RCC 7860 (cell line): ENCODE measurements around the gene SLC10A7.
A peak's percentile ranks its signal among the peaks of the same experiment; 100 is the strongest.

Experiments used
- DNase-seq: peaks from one replicate; pipeline ENCODE4 v3.0.0-alpha.2; 2015; ENCODE audit warnings: low spot score
- FAIRE-seq: peaks from 2 replicates; lab custom pipeline; 2012; peaks lifted over from hg19 to GRCh38; lab: Jason Lieb, UNC

The SLC10A7 gene, protein sequence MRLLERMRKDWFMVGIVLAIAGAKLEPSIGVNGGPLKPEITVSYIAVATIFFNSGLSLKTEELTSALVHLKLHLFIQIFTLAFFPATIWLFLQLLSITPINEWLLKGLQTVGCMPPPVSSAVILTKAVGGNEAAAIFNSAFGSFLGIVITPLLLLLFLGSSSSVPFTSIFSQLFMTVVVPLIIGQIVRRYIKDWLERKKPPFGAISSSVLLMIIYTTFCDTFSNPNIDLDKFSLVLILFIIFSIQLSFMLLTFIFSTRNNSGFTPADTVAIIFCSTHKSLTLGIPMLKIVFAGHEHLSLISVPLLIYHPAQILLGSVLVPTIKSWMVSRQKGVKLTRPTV

DNA sequence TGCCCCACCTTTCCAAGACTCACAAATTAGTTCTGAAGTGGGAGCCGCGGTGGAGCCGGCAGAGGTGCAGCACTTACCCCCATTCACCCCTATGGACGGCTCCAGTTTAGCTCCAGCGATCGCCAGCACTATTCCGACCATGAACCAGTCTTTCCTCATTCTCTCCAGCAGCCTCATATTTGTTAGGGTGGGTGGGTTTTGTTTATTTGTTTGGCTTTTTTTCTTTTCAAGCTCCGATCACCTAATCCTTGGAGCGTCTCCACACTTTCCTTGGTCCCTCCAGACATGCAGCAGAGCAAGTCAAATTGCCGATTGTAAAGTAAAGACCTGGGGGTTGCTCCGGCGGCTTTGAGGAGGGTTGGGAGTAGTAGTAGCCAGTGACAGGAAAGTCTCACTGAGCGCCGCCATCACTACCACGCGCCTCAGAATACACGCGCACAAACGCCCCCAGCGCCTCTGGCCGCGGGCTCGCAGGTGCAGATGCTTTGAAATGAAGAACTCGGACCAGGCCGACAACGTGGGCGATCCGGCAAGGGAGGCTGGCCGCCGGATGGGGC lies at the start of gene SLC10A7:
TSS of gene SLC10A7 (minus strand) at position 400 of the 557 bp plus-strand sequence. CDS start at position 177, 223 bp downstream.
- FAIRE-seq (no peak), DNase-seq (peak; percentile 15)

DNA sequence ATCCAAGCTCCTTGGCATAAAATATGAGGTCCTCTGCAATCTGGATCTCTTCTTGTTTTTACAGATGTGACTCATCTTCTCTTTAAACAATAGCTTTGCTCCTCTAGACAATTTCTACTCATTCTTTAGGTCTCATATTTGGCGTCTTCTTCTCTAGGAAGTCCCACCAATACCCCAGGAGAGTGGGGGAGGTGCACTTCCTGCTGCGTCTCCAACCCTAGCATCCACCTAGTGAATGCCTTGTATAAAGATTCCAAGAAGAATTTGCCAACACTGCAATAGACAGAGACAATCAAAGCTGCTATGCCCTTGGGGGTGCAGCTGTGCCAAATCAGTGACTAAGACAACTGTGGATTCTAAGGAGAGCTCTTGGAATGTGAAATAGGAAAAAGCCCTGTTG lies 45.7 kb upstream of the SLC10A7 start:
- FAIRE-seq (no peak), DNase-seq (no peak)

DNA sequence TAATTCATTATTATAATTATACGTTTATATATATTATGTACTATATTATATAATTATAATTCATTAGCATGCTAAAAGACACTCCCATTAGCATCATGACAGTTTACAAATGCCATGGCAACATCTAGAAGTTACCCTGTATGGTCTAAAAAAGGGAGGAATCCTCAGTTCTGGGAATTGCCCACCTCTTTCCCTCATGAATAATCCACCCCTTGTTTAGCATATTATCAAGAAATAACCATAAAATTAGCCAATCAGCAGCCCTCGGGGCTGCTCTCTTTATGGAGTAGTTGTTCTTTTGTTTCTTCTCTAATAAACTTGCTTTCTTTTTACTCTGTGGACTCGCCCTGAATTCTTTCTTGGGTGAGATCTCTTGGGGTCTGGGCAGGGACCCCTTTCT lies 42.8 kb upstream of the SLC10A7 start:
- FAIRE-seq (no peak), DNase-seq (no peak)

DNA sequence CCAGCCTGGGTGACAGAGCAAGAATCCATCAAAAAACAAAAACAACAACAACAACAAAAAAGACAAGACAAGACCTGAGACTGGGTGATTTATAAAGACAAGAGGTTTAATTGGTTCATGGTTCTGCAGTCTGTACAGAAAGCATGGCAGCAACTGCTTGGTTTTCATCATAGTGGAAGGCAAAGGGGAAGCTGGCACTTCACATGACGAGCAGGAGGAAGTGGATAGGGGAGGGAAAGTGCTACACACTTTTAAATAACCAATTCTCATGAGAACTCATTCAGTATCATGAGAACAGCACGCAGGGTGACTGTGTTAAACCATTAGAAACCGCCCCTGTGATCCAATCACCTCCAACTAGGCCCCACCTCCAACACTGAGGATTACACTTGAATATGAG lies 28.4 kb upstream of the SLC10A7 start:
- DNase-seq (no peak), FAIRE-seq (no peak)

DNA sequence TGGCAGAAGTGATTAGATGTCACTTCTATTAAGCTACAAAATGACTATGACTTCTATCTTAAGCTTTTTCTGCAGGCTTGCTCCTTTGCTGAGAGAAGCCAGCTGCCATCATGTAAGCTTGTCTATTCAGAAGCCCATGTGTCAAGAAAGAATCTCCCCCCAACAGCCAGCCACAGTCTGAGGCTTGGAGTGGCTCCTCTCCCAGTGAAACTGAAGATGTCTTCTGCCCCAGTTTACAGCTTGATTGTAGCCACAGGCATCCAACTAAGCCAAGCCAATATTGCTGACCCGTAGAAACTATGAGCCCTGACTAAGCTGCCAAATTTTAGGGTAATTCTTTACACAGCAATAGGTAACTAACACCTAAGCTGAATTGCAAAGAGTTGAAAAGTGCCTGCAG lies 26.7 kb upstream of the SLC10A7 start:
- FAIRE-seq: no peak

DNA sequence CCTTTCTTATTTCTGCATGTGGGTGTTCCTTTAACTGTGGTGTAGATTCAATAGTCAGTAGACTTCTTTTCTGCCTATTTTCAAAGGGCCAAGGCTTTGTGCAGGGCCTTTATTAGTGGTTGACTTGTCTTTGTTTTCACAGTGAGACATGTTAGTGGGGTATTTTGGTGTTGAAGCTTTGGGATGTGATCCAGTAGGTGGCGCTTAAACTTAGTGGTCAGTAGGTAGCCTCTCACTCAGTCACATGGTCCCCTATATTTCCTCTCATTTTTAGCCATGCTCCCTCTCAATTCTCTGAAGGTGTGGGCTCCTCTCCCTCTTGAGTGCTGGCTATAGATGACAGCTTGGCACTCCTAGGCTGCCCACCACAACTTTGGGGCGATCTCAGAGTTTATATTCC lies 23.4 kb upstream of the SLC10A7 start:
- DNase-seq (no peak), FAIRE-seq (no peak)

More for the DNA sequence above, 26.7 kb upstream of the SLC10A7 start:
- no peak for DNase-seq

DNA sequence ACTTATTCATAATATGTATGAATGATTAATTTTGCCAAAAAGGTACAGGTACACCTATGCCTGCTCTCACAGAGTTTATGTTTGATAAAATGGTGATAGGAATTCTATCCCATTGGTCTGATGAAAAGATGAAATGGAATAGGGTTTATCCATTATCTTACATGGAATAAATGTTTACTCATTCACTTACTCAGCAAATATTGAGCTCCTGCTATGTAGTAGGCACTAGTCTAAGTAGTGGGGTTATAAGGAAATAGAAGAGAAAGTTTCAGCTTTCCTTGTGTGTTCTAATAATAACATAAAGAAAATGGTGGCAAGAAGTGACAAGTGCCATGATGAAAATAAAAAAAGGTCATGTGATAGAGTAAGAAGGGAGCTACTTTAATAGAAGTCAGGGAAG lies 12.4 kb upstream of the SLC10A7 start:
- DNase-seq (no peak), FAIRE-seq (no peak)

DNA sequence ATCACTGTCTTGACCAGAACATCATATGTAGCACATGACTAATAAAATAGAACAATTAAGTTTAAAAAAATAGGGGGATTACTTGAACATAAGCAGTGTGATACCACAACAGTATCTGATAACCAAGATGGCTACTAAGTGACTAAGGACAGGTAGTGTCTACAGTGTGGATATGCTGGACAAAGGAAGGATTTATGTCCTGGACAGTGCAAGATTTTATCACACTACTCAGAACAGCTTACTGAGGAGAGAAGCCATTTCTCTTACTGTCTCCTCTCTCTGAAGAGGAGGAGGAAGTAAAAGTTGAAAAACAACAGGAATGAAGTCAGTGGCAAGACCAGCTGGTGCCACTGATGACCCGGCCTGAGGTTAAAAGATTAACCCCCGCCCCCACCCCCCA lies 4.0 kb upstream of the SLC10A7 start:
- FAIRE-seq (no peak), DNase-seq (no peak)

DNA sequence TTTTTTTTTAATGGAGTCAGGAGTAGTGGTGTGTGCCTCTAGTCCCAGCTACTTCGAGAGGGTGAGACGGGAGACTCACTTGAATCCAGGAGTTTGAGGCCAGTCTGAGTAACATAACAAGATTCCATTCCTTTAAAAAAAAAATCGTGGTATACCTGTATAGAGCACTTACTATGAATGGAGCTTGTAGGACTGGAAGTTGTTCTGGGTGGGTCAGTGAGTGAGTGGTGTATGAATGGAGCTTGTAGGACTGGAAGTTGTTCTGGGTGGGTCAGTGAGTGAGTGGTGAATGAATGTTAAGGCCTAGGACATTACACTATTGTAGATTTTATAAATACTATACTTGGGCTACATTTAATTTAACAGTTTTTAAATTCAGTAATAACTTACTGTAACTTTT lies 2.9 kb upstream of the SLC10A7 start:
- no peak for DNase-seq
- no peak for FAIRE-seq

DNA sequence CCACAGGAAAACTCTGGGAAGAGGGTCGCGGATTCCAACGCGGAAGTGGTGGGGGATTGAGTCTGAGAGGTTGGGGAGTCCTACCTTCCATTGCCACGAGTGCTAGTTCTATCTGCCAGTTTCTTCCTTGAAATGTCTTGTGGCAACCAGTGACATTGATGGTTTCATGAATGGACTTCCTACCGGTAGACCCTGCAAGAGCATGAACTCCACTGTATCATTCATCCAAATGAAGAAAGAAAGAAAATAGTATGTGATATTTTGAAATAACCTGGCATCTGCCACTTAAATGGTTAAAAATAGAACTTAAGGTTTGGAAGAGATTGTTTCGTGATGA lies 1.1 kb upstream of the SLC10A7 start:
- FAIRE-seq: no peak
- DNase-seq: no peak

DNA sequence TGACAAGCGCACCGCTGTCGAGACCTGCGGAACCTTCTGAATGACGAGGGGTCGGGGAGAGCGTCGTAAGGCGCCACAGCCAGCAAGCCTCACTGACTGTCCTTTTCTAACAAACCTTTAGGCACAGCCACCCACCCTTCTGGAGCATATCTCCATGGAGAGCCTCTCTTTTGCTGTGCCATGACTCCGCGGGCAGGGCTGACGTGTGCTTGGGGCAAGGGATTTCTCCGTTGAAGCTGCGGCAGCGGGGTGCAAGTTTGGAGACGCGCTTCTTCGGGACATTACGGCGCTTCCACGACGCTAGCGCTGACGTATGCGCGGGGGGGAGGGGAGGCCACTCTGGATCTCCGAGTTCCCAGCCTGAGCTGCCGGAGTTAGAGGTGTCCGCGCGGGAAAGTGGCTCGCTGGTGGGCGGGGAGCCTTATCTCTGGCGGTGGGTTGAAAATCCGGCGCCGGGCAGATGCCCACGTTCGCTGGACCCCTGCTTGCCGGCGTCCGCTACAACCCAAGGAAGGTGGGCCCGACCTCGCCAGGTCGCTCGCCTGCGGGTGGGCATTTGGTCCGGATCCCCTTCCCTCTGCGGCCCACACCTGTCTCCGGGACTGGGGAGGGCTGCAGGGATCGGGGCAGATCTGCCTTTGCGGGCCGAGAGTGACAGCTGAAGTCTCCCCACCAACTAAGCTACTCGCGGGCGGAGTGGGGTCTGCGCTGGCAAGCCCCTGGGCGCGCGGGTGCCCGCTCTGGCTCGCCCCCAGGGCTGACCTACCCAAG lies 543 bp upstream of the SLC10A7 start:
- FAIRE-seq (no peak), DNase-seq (peak; percentile 43)

DNA sequence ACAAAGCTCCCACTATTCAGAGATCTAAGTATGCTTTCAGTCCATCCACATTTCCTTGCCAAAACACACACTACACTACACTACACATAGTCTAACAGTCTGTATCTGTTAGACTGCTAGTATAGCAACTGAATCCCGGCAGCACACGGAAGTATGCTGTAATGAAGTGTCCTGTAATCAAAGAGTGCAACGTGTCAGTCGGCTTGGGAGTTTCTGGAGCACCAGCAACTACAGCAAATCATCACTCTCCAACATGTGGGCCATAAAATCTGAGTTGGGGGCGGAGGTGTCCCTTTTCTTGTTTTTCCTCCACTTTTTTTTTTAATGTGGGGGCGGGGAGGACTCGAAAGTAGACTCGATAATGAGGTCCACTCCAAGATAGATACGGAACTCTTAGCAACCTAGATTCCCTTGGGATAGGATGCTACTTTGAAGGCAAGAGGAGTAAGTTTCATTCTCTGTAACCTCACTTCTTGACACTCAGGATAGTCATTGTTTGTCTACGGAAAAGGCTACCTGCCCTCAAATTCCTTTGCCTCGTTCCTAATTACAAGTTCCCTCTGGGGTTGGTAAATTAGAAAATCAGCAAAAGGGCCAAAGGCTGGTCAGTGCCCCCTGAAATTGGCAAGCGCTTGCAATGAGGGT lies 722 bp downstream of the SLC10A7 start:
- FAIRE-seq: no peak

DNA sequence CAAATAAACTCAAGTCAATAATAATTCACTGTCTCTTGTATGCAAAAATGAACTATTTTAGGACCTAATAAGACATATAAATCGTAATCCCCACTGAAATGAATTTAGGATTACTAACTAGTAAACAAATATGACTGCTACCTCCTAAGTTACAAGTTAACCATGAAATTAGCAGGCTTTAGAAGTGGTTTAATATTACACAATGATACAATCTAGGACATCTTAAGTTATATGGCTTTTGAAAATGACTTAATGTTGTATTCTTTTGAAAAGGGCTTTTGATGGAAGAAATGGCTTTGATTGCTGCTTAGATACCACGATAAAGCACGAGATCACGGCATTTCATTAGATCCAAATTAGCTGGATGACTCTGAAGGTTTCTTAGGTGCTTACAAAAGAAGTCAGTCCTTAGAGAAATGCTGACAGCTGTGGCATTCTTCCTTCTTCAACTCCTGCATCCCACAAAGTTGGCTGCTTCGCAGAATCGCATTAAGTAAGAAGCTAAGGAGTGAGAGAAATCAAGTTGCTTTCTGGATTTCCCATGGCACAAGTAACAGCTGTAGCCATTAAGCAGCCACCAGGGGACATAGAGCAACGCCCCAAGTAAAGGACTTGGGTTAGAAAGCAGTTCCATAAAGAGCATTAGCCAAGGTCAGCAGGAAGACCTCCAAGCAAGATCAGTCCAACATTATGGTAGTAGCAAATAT lies 6.9 kb downstream of the SLC10A7 start:
- FAIRE-seq (no peak), DNase-seq (no peak)

More for the DNA sequence above, 722 bp downstream of the SLC10A7 start:
- peak; percentile 43 for DNase-seq

DNA sequence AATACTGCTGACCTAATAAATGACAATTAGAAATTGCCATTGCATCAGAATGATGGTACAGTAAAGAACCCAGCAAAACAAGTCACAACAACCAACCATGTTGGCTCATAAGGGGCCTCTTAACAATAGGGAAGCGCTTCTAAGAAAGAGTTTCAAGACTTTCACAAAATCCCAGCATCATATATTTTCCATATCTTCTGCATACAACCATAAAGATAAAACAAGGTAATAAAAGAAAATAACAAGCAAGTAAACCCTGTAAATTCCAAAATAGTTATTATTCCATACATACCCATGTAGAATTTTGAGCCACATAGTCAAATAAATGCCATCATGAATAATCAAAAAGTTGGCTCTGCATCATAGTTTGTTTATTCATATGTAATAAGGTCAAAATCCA lies 8.2 kb downstream of the SLC10A7 start:
- DNase-seq: no peak
- no peak for FAIRE-seq

DNA sequence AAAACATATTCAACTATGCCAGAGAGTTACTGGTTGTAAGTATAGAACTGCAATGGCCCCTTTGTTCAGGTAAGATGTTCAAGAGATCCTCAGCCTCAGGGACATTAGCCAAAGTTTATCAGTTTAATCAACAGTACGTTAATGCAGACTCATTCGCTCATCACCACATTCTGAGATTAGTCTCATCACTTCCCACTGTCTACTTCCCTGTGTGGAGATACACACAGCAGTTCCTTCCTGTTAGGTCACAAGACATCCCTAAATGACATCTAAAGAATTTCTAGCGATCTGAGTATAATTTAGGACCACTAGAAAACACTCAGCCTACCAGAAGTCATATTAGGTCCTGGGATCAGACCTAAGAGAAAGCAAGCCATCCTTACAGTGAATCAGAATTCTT lies 10.4 kb downstream of the SLC10A7 start:
- FAIRE-seq (no peak), DNase-seq (no peak)

DNA sequence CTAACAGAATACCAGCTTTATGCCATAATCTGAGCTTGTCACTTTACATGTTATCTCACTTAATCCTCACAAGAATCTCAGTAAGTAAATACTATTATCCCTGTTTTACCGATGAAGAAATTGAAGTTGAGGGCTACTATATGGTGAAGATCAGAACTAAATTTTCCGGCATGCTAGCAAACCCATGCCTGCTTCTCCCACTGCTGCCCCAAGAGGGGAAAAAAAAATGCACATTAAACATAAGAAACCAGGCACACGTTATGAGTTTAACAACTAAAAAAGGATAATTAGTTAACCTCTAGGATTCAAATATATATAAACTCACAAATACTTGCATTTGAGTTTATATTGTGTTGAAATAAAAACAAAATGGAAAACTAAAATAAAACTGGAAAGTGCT lies 10.8 kb downstream of the SLC10A7 start:
- no peak for FAIRE-seq
- DNase-seq: no peak

DNA sequence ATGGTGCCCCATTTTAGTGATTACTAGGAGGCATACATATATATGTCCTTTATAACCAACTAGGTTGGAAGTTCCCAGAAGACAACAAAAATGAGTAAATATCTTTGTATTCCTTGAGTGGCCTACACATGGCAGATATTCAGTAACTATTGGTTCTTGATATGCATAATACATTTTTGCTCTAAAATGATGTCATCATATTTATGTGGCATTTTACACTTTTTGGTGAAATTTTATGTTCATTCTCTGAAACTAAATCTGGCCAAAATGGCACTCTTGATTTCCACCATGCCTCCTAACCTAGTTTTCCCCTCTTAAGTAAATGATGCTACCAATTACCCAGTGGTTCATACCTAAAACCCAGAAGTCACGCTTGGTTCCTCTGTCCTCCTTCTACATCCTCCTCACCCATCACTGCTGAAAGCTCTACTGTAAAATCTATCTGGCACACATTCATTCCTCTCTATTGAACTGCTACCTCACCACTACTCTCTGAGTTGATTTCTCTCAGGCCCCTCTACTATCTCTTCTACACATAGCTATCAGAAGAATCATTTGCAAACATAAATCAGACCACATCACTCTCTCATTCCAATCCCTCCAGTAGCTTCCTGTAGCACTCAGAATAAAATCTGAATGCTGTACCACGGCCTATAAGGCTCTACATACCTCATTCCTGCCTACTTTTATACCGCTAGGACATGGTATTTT lies 13.4 kb downstream of the SLC10A7 start:
- no peak for FAIRE-seq
- DNase-seq: no peak

DNA sequence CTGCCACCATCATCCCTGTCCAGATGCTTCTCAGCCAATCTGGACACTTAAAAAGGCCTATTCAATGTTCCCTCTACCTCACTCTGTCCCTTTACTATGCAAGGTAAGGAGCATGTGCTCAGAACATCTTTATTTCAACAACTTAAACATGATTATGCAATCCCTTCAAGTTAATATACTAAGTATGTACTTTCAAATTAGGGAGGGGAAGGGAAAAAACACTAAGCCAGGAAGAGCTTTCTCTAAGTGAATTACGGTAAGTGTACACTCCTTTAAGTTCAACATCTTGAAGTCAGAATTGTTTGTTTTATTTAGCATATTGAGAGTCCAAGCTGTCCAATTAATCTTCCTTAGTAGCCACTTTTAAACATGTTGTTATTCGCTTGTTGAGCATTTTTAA lies 14.1 kb downstream of the SLC10A7 start:
- FAIRE-seq: no peak
- DNase-seq: no peak

DNA sequence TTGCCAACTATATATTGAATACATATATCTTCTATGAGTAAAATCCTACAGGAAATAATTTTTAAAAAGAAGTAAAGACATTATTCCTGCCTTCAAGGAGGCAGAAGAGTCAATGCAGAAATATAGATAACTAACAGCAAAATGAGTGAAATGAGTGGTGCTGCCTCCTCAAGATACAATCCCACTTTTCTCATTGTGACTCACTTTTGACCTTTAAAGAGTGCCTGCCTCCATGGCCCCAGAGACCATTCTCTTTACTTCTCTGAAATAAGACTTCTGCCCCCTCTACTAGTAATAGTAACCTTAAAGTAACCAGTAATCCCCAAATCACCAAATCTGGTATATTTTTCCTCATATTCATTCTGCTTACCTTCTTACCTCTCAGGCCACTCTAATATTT lies 15.5 kb downstream of the SLC10A7 start:
- no peak for FAIRE-seq
- no peak for DNase-seq

DNA sequence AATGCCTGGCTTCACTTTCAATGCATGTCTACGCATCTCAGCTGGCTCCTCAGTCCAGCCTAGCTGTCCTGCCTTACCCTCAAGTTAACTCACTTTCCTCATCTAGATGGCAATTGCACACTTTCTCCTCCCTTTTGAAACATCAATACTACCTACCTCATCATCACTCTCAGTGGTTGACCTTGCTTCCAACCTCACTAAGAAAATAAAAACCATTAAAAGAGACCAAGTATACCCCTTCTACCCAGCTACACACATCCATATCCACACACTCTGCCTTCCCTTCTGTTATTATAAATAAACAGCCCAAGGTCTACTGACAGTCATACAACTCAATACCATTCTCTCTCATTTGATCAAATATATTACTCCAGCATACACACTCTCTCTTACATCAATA lies 21.5 kb downstream of the SLC10A7 start:
- DNase-seq: no peak

More for the DNA sequence above, 21.5 kb downstream of the SLC10A7 start:
- no peak for FAIRE-seq
